ENCODE data around the gene CPA4.
"Not testable (repeated sequence)": the region's sequence is repeated elsewhere in the genome, so short reads cannot be mapped to it uniquely, and the experiment has no call there.

The CPA4 gene, protein sequence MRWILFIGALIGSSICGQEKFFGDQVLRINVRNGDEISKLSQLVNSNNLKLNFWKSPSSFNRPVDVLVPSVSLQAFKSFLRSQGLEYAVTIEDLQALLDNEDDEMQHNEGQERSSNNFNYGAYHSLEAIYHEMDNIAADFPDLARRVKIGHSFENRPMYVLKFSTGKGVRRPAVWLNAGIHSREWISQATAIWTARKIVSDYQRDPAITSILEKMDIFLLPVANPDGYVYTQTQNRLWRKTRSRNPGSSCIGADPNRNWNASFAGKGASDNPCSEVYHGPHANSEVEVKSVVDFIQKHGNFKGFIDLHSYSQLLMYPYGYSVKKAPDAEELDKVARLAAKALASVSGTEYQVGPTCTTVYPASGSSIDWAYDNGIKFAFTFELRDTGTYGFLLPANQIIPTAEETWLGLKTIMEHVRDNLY

DNA sequence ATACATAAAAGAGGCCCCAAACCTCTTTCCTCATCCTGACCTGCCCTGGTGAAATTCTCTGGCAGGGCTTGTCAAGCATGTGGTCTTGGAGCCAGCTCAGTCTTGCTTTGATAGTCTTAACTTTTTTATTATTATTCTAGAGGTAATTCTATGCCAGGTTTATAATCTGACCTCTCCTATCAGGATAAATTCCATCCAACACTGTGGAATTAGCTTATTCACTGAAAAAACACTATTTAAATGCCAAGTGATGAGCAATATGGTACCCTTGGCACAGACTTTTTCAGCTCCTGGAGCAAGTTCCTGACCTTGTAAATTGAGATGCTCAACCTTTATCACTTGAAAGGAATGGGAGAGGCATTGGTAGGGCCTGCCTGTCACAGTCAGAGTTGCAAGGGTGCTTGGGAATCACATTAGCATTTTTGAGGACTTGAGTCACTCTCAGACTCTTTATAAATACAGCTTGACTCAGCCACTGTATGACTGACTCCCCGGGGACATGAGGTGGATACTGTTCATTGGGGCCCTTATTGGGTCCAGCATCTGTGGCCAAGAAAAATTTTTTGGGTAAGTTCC is at the start of gene CPA4:
Gene CPA4, plus strand, starts transcription at position 480 of the 576 bp plus-strand sequence. Its CDS starts 20 bp downstream, at position 500.
- DNase-seq (ENCODE audit: low spot score) = no peak

- DNase-seq (ENCODE audit: low spot score) = not testable (repeated sequence)
Observed at GRCh38 chr7:130243486-130243885, 49.5 kb upstream of the CPA4 start.

- DNase-seq (ENCODE audit: low spot score) = not testable (repeated sequence)
Observed at GRCh38 chr7:130246491-130246890, 46.5 kb upstream of the CPA4 start.

GRCh38 chr7:130248842-130249241 is 44.1 kb upstream of the CPA4 start:
- DNase-seq (ENCODE audit: low spot score) = not testable (repeated sequence)

DNA sequence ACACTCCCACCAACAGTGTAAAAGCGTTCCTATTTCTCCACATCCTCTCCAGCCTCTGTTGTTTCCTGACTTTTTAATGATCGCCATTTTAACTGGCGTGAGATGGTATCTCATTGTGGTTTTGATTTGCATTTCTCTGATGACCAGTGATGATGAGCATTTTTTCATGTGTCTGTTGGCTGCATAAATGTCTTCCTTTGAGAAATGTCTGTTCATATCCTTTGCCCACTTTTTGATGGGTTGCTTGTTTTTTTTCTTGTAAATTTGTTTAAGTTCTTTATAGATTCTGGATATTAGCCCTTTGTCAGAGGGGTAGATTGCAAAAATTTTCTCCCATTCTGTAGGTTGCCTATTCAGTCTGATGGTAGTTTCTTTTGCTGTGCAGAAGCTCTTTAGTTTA is 43.3 kb upstream of the CPA4 start:
- not testable (repeated sequence) for DNase-seq (ENCODE audit: low spot score)

DNA sequence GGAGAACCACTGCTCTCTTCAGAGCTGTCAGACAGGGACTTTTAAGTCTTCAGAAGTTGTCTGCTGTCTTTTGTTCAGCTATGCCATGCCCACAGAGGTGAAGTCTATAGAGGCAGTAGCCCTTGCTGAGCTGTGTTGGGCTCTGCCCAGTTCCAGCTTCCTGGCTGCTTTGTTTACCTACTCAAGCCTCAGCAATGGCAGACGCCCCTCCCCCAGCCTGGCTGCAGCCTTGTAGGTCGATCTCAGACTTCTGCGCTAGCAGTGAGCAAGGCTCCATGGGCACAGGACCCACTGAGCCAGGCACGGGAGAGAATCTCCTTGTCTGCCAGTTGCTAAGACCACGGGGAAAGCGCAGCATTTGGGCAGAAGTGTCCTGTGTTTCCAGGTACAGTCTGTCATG is 38.4 kb upstream of the CPA4 start:
- DNase-seq (ENCODE audit: low spot score) = no peak

DNA sequence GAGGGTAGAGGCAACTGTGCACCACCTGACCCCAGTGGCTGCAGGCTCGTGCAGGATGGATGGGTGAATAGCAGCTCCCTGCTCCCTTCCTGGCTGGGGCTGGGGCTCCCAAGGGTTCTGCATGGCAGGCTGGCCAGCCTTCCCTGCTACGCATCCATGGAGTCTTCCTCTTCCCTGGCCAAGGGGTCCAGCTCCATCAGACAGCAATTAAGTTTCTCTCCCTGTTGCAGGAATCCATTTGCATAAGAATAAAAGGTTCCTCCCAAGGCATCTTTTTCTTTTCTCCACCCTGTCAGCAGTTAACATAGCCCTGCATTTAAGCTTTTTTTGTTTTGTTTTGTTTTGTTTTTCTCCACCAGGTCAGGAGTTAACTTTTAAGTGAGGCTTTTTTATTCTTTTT is 36.3 kb upstream of the CPA4 start:
- DNase-seq (ENCODE audit: low spot score) = no peak

GRCh38 chr7:130258494-130259078 is 34.4 kb upstream of the CPA4 start:
- DNase-seq (ENCODE audit: low spot score) = no peak

DNA sequence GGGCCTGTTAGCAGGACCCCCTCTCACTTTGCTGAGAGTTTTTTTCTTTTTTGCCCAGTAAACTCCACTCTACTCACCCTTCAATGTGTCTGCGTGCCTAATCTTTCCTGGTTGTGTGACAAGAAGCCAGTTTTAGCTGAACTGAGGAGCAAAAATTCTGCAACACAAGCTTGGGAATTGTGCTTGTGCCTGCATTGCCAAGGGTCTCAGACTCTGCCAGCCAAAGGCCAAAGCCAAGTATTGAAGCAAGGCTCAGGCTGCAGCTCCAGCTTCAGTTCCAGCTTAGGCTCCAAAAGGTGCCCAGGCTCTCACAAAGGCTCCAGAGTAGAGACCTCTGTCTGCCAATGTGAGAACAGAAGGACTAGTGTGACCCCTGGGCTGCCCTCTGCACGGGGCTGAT is 30.5 kb upstream of the CPA4 start:
- no peak for DNase-seq (ENCODE audit: low spot score)

- DNase-seq (ENCODE audit: low spot score) = no peak
Observed at GRCh38 chr7:130263130-130263529, 29.8 kb upstream of the CPA4 start.

GRCh38 chr7:130266258-130266960 is 26.6 kb upstream of the CPA4 start, which contains the start of gene CPA2:
TSS of gene CPA2 (plus strand) at chr7:130266863. CDS start at chr7:130266882, 19 bp downstream.
- no peak for DNase-seq (ENCODE audit: low spot score)

GRCh38 chr7:130266961-130267321 is 26.0 kb upstream of the CPA4 start:
- no peak for DNase-seq (ENCODE audit: low spot score)

- no peak for DNase-seq (ENCODE audit: low spot score)
Observed at GRCh38 chr7:130268463-130269317, 24.3 kb upstream of the CPA4 start.

DNA sequence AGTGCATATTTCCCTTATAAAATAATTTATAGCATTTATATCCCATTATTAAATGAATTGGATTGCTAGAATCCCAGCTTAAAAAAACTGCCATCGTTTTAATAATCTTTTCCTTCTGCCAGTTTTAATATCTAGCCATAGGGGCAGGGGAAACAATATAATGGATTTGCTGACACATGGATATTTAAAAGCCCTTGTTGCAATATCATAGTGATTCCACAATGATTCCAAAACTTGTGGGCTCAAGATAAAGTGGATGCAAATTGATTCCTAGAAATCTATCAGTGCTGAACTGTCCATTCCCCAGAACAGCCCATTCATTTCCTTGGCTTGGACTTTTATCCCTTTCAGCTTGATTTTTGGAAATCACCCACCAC is 23.7 kb upstream of the CPA4 start:
- no peak for DNase-seq (ENCODE audit: low spot score)

DNA sequence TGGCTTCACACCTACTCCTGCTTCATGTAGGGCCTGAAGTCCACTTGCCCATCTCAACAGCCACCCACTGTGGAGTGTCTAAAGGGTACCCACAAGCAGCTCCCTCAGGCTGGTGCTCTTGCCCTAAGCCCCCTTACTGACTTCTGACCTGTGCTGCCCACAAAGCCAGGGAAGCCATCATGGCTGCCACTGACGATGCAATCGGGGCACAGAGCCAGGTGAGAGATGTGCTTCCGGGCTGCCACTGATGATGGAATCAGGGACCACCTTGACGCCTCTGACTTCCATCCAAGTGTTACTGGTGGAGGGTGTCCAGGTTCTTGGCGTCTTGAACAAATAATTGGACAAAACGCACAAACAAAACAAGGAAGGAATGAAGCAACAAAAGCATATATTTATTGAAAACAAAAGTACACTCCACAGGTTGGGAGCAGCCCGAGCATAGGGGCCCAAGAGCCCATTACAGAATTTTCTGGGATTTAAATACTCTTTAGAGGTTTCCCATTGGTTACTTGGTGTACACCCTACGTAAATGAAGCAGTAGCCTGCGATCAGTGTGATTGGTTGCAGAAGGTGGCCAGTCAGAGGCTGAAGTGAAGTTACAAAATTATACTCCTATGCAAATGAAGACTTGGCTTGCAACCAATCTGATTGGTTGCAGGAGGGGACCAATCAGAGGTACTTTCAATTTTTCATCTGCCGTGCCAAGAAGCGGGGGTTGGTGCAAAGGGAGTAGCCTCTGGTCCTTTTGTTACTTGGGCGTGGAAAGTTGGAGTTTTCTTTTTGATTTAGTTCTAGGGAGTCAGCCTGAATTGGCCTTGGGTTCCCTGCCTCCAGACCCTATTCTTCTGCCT is 21.8 kb upstream of the CPA4 start:
- DNase-seq (ENCODE audit: low spot score) = no peak

DNA sequence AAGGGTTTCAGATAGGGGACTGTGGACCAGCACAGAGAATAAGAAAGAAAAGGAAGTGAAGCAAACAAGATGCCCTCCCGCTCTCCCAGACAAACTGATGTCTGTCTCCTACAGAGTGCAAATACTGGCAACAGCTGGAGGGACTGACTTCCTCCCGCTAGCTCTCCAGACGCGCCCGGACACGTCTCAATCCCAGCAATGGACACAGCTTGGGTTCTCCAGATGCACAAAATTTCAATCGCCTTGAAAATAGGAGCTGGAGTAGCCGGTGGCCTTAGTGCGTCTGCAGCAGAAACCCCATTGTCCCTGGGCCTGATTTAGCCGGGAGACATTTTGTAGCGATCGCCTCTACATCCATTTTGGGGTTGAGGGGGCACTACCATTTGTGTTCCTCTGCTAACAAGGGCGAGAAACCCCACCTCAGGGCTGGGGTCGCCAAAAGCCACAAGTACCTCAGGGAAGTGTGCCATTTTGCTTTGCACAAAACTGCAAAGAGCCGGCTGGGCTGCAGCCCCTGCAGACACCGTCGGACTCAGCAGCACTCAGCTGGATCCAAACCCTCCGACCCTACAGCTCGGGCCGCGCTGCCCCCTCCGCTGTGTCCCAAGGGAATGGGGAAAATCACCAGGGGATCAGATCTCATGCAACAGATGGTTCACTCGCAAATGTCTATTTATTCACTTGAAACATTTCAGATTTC is 20.4 kb upstream of the CPA4 start:
- peak; percentile 17 for DNase-seq (ENCODE audit: low spot score)

DNA sequence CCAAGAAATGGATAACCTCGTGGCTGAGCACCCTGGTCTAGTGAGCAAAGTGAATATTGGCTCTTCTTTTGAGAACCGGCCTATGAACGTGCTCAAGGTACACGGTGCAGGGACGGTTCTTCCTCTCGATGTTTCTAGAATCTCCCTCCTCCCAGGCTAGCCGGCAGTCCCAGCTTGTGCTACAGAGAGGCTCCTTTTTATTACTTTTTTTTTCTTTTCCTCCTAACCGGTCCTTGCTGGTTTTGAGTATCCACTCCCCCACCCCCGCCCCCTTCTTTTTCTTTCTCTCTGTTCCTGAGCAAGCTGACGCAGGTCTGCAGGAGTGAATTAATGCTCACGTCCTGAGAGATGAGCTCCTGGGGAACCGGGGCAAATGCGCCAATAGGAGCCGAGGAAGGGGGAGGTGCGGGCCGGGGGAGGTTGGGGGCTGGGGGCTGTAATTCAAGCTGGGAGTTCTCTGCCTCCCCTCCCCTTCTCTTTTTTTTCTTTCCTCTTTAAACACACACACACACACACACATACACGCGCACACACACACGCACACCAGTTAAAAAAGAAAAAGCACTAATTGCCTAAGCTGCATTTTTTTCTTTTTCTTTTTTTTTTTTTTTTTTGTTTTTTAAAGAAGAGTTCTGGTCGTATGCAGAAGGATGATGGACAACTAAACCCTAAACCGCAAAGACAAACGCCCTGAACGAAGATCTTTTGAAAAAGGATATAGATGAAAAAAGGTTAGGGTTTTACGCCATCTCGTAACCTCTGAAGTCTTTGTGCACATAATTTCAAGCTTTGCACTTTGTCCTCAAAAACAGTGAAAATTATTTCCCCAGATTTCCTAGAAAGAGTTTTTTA is 19.7 kb upstream of the CPA4 start:
- DNase-seq (ENCODE audit: low spot score) = peak; percentile 91

DNA sequence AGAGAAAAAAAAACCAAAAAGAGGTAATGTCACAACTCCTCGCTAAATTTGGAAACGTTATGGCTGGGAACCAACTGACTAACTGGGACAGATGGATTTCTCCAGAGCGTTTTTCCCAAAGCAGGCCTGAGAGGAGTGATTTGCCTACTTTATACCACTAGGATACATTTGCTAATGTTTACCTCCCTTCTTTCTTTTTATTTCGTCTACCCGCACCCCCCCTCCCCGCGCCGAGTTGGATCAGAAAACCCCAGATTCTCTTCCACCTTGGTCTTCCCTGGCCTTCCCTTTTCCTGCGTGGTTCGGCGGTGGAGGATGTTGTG is 19.1 kb upstream of the CPA4 start:
- DNase-seq (ENCODE audit: low spot score) = peak; percentile 16

GRCh38 chr7:130274296-130274695 is 18.7 kb upstream of the CPA4 start:
- no peak for DNase-seq (ENCODE audit: low spot score)

Measured in iPS-NIHi11 (cell line).